Measurements from ENCODE around the gene EZH1.

GRCh38 chr17:42779936-42780850, 35.4 kb upstream of the EZH1 start, which contains the start of gene WNK4:
- TF ChIP-seq JUN (CRISPR knock-in tag; IDR thresholded peaks at IDR 0.05): no peak
- TF ChIP-seq CREM (CRISPR knock-in tag; IDR thresholded peaks at IDR 0.05): no peak
- no peak for TF ChIP-seq SMAD4 (CRISPR knock-in tag; IDR thresholded peaks at IDR 0.05)

Data from WTC11 (cell line).